ENCODE data around the gene CKAP5.

DNA sequence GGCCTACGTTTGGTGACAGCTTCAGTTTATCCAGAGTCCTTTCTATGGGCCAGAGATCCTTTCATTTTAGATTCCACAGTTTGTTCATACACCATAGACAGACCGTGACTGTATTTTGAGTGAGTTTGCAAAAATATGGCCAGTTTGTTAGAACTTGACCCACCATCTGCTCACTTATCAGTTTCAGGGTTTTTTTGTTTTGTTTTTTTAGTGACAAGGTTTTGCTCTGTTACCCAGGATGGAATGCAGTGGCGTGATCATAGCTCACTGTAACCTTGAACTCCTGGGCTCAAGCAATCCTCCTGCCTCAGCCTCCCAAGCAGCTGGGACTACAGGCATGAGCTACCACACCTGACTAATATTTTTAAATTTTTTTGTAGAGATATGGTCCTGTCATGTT, 9.1 kb upstream of the CKAP5 start:
- TF ChIP-seq, protein P1, sequence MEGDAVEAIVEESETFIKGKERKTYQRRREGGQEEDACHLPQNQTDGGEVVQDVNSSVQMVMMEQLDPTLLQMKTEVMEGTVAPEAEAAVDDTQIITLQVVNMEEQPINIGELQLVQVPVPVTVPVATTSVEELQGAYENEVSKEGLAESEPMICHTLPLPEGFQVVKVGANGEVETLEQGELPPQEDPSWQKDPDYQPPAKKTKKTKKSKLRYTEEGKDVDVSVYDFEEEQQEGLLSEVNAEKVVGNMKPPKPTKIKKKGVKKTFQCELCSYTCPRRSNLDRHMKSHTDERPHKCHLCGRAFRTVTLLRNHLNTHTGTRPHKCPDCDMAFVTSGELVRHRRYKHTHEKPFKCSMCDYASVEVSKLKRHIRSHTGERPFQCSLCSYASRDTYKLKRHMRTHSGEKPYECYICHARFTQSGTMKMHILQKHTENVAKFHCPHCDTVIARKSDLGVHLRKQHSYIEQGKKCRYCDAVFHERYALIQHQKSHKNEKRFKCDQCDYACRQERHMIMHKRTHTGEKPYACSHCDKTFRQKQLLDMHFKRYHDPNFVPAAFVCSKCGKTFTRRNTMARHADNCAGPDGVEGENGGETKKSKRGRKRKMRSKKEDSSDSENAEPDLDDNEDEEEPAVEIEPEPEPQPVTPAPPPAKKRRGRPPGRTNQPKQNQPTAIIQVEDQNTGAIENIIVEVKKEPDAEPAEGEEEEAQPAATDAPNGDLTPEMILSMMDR (IDR thresholded peaks at IDR 0.05; ENCODE audit: low read depth, low read length, poor library complexity, severe bottlenecking) = no peak
- no peak for TF ChIP-seq EZH2phosphoT487 (IDR thresholded peaks at IDR 0.05; ENCODE audit: borderline replicate concordance, low read length)

All from DOHH2 (cell line).